Measurements from ENCODE around the gene PRKAR1B.

Gene PRKAR1B

DNA sequence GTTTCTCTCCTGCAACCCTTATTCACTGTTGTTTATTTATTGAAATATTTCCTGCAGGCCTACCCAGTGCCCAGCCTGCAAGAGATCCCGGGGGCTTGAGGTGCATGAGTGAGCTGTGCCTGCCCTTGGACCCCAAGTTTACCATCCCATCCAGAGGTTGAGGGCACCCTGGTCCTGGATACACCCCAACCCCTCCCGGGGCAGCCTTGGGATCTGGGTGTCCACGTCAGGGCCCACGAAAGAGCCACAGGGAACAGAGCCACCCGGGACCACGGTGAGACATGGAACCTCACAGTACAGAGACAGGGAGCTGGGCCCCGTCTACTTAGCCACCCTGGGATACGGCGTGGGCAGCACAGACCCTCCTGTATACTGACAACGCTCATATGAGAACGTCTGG, 178.7 kb downstream of the PRKAR1B start:
- no peak for DNase-seq (ENCODE audit: low read depth in 4 of 4, low spot score in 1 of 4)

DNA sequence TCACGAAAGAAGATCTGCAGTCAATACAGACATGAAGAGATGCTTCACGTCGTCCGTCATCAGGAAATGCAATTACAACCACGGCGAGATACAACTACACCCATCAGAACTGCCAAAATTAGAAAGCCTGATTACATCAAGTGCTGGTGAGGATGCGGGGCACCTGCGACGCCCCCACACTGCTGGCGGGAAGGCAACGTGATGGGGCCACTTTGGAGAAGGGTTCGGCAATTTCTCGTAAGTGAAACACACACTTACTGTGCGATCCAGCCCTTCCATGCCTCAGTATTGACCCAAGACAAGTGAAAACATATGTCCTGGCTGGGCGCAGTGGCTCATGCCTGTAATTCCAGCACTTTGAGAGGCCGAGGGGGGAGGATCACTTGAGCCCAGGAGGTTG, 181.6 kb downstream of the PRKAR1B start:
- no peak for DNase-seq (ENCODE audit: low read depth in 4 of 4, low spot score in 1 of 4)

DNA sequence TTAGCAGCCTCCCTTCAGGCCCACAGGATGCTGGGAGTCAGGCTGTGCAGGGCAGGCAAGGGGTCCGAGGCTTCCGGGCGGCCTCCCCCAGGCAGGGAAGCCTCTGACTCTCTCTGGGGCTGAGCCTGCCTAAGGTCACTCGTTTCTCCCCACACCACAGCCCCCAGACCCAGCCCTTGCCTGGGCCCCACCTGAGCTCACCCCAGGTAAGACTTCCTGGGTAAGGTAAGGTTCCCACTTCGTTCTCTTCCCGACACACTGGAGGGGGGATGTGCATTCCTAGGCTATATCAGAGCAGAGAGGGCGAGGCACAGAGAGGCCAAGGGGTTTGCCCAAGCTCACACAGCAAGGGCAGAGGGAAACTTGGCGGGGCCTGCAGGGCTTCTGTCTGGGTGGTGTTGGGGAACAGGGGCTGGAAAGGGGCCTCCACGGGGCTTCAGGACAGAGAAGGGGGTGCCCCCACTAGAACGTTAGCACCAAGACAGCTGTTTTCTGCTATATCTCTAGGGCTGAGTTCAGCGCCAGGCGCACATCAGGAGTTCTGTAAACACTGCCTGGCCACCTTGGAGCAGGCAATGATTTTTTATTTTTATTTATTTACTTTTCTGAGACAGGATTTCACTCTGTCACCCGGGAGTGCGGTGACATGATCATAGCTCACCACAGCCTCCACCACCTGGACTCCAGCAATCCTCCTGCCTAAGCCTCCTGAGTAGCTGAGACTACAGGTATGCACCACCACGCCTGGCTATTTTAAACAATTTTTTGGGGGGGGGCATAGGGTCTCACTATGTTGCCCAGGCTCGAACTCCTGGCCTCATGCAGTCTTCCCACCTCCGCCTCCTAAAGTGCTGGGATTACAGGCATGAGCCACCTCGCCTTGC, 182.5 kb downstream of the PRKAR1B start:
- DNase-seq (ENCODE audit: low read depth in 4 of 4, low spot score in 1 of 4) = no peak

DNA sequence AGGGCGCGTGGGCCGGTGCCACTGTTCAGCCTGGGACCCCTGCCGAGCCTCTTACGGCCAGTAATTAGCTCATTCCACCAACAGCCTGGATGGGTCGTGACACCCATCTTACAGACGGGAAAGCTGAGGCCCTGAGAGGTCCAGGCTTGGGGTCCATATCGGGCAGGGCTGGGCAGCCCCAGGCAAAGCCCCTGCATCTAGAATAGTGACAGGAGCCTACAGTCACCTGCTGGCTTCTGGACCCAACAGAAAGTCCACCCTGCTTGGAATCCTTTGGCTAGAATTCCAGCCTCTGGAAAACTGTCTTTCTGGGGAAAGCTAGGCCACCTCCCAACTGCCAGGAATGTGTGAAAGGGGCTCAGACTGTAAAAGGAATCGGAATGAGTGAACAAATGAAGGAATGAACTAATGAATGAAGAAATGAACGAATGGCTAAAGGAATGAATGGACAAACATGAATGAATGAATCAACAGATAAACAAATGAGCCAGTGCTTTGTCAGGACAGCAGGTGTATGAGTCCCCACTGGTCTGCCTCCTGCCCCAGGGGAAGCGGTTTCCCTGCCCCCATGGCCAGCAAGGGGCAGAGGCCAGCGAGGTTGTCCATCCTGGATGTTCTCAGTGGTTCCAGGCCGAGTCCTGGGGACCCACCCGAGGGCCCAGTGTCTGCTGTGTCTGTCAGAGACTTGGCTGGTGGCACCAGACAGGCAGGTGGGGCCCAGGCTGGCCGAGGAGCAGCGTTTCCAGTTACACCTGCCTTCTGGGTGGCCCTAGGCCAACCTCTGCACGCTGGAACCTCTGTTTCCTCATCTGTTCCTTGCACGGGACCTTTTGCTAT, 183.4 kb downstream of the PRKAR1B start:
- DNase-seq (ENCODE audit: low read depth in 4 of 4, low spot score in 1 of 4) = no peak

DNA sequence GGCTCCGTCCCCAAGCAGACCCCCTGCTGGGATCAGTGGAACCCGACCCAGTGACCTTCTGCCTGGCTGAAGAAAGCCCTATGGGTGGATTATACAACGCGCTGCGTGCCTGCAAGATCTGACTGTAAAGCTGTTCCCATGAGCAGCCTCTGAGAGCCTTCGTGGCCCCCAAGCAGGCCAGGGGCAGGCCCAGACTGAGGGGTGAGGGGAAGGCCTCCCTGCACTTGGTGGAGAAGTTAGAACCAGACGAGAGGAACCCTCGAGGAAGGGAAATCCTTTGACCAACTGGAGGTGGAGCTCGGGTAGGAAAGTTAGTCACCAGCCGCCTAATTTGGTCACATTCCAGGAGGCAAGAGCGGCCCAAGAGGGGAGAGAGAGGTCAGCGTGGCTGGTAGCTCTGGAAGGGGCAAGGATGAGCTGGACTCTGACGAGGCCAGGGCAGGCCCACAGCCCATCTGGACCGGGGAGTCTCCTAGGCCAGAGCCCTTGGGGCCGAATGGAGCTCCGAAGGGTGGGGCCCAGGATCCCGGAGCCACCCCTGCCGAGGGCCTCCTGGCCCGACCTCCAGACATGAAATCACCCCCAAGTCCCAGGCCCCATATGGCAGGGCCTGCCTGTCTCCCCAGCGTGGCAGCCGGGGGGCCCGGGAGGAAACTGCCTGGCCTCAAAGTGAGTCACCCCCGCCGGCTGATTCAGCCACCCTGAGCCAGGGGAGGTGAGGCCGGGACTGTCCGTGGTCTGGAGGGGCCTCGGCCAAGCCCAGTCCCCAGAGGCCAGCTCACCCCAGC, 184.2 kb downstream of the PRKAR1B start:
- DNase-seq (ENCODE audit: low read depth in 4 of 4, low spot score in 1 of 4) = no peak

DNA sequence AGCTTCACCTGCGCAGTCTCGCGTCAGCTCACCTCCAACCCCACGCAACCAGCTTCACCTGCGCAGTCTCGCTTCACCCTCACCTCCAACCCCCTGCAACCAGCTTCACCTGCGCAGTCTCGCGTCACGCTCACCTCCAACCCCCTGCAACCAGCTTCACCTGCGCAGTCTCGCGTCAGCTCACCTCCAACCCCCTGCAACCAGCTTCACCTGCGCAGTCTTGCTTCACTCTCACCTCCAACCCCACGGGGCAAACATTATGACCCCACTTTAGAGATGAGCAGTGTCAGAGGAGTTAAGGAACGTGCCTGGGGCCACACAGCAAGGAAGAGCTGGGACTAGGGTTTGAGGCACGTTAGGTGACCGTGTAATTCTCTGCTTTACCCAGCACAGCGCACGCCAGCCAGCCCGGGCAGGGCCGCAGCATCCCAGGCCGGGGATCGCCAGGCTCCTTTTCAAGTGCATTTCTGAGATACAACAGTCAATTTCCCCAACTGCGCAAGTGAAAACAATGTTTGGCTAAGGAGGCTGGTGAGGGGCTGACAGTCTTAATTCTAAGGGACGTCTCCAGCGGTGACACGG, 184.9 kb downstream of the PRKAR1B start:
- DNase-seq (ENCODE audit: low read depth in 4 of 4, low spot score in 1 of 4) = no peak

DNA sequence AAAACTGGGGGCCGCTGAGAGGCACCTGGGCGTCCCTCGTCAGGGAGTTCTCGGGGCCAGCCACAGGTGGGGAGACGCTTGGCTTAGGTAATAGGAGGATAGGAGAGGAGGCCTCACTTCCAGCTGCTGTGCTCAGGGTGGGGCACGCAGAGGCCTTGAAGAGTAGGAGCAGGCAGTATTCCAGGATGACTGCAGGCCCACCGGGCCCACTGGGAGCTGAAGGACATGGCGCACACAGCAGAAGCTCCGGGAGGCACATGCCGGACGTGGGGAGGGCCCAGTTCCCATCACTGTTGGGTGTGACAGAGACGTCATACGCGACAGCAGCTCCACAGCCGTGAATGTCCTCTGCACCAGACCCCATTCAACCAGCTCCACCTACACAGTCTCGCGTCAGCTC, 185.4 kb downstream of the PRKAR1B start:
- DNase-seq (ENCODE audit: low read depth in 4 of 4, low spot score in 1 of 4) = no peak

DNA sequence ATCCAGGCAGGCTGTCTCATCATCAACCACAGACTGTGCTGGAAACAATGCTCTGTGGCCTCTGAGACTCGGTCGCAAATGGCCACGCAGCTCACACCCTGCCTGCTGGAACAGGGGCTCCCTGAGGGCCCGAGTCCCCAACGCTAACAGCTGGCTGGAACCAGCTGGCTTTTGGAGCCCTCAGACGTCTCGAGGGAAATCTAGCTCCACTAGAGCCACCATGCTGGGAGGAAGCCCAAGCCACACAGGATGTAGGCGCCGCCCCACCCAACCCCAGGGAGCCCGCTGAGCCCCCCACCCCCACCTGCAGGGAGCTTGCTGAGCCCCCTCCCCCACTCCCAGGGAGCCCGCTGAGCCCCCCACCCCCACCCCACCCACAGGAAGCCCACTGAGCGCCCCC, 186.1 kb downstream of the PRKAR1B start:
- DNase-seq (ENCODE audit: low read depth in 4 of 4, low spot score in 1 of 4) = no peak

DNA sequence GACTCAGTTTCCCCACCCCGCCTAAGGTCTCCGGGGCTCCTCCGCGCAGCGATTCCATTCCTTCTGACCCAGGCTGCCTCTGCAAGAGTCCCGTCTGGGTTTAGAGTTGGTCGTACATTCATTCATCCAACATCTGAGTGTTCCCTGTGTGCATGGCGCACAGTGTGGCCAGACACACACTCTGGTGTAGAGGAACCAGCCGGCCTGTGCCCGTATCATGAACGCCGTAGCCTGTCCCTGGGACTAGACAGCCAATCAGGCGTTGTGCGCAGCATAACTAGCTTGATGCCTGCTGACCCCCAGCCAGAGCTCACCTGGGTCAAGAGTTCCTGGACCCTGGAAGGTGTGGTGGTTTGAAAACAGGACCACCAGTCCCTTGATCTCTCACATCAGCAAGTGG, 186.5 kb downstream of the PRKAR1B start:
- no peak for DNase-seq (ENCODE audit: low read depth in 4 of 4, low spot score in 1 of 4)

DNA sequence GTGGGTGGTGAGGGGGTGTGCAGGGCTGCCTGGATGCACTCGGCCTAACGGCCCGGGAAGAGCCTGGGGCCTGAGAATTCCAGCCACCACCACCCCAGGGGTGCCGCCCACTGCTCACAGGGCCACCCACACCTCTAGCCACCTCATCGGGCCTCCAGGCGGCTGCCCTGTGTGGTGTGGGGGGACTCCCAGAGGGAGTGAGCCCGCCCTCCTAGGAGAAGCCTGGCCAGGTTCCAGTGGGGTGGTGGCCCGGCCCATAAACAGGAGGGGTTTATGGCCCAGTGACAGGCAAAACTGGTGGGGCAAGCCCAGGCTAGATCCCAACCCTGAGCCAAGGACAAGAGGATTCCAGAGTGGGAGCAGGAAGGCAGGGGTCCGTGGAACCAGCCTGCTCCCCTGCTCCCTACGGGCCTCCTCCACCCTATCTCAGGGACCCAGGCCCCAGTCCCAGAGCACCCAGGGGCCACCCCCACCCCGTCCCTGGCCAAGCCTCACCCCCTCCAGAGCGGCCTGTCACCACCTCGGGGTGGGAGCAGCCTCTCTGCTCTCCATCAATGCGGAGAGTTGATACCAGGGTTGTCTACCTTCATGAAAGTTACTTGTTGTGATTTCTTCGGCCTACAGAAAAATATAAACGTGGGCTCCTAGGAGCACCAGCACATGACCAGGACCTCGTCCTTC, 187.2 kb downstream of the PRKAR1B start:
- DNase-seq (ENCODE audit: low read depth in 4 of 4, low spot score in 1 of 4) = no peak

DNA sequence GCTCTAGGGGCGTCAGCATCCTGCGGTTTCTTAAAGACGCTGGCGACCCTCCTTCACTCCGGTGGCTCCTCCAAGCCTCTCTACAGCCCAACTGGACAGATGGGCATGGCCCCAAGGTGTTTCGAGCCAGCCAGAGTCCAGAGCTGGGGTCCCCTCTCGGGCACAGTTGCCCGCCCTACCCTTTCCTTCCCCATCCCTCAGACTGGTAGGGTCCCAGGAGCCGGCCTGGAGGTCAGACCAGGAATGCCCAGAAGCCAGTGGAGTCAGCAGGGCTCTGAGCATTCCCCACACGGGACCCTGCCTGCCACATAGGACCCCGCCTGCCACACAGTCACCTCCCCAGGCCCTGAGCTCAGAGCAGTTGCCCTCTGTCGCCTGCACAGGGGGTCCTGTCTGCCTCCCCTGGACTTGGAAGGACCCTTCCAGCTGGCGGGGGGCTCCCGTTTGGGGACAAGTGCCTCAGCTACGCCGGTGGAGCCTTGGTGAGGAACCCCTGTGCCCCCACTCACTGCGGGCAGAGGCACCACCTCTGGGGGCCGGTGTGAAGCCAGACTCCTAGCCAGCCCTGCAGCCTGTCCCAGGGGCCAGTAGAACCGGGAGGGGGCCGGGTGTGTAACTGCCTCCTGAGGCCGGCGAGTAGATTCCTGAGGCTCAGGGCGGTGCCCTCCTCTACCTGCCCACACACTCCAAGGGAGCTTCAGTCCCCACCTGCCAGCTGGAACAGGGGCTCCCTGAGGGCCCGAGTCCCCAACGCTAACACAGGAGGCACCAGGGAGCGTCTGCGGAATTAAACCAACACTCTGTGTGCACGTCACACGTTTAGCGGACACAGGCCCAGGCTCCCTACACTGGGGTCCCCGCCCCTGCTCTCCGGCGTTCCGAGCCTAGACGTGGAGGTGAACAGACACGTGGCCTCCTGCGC, 188.1 kb downstream of the PRKAR1B start:
- DNase-seq (ENCODE audit: low read depth in 4 of 4, low spot score in 1 of 4) = no peak

DNA sequence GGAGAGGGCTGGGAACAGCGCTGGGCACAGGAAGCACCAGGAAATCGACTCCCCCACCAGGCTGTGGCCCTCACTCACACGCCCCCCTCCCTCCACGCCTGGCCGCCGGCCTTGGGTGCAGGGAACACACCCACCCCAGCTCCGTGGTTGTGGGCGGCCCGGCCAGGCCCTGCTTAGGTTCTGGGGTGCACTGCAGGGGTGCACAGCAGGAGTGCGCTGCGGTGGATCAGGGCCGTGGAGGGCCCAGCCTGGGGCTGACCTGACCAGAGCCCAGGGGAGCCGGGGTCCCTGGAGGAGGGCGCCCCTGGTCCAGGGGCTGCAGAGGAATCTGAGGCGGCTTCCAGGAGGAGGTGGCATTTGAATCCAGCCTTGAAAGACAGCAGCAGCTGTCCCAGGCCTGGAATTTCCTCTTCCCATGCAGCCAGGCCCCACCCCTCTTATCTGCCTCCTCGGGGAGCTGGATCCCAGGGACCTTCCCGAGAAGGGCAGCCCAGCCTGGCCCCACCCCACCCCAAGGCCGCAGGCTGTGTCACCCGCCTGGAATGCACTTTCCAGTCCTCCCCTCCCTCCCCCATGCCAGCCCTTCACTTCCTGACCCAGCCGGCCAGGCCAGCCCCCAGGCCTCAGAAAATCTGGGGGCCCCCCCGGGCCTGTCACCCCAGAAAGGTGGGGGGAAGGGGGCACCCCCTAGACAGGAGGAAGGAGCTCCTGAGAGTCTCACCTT, 189.0 kb downstream of the PRKAR1B start:
- no peak for DNase-seq (ENCODE audit: low read depth in 4 of 4, low spot score in 1 of 4)

DNA sequence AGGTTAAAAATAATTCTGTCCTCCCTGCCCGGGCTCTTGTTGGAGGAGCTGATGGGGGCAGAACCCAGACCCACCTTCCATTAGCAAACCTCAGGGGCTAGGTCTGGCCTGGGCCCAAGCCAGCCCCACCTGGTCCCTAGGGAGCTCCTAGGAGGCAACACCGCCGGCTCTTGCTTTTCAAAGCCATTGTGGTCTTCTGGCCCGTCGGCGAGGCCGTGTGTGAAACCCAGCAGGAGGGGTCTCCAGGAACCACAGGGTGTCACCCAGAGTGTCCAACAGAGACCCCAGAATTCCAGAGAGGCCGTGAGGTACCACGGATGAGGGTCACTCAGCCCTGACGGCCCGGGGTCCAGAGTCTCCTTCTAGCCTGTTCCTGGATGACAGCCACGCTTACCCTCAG, 190.8 kb downstream of the PRKAR1B start:
- no peak for DNase-seq (ENCODE audit: low read depth in 4 of 4, low spot score in 1 of 4)

DNA sequence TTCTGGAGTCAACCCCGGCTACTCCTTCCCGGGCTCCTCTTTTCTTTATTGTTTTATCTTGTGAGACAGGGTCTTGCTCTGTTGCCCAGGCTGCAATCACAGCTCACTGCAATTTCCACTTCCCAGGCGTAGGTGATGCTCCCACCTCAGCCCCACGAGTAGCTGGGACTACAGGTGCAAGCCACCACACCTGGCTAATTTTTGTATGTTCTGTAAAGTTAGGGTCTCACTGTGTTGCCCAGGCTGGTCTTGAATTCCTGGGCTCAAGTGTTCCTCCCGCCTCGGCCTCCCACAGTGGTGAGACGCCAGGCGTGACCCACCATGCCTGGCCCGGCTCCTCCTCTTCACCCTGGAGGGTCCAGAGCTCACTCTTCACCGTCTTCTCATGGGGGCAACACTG, 192.1 kb downstream of the PRKAR1B start:
- DNase-seq (ENCODE audit: low read depth in 4 of 4, low spot score in 1 of 4) = no peak

DNA sequence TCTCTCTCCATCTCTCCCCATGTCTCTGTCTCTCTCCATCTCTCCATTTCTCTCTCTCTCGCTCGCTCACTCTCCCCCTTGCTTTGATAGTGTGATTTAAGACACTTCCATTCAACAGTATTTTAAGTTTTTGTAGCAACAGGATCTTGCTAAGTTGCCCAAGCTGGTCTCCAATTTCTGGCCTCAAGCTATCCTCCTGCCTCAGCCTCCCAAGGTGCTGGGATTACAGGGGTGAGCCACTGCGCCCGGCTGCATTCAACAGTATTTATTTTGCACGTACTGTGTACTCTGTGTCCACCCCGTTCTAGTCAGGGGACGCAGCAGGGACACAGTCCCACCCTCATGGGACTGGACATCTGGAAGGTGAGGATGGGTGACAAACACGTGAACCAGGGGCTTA, 193.0 kb downstream of the PRKAR1B start:
- DNase-seq (ENCODE audit: low read depth in 4 of 4, low spot score in 1 of 4) = no peak

DNA sequence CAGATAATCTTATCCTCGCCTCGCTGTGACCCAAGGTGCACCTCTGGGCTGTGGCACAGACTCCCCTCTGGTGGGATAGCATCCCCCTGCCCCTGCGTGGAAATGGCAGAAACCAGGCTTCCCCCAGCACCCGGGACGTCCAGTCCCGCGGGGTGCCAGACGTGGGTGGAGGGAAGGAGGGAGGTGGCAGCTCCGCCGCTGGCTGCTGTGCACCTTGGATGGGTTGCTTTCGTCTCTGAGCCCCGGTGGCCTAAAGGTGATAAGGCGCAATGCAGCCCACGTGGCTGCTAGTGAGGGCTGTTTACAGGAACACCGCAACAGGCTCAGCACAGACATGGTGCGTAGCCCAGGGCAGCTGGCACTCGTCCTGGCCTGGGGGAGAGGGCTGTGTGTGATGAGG, 193.8 kb downstream of the PRKAR1B start:
- DNase-seq (ENCODE audit: low read depth in 4 of 4, low spot score in 1 of 4) = no peak

DNA sequence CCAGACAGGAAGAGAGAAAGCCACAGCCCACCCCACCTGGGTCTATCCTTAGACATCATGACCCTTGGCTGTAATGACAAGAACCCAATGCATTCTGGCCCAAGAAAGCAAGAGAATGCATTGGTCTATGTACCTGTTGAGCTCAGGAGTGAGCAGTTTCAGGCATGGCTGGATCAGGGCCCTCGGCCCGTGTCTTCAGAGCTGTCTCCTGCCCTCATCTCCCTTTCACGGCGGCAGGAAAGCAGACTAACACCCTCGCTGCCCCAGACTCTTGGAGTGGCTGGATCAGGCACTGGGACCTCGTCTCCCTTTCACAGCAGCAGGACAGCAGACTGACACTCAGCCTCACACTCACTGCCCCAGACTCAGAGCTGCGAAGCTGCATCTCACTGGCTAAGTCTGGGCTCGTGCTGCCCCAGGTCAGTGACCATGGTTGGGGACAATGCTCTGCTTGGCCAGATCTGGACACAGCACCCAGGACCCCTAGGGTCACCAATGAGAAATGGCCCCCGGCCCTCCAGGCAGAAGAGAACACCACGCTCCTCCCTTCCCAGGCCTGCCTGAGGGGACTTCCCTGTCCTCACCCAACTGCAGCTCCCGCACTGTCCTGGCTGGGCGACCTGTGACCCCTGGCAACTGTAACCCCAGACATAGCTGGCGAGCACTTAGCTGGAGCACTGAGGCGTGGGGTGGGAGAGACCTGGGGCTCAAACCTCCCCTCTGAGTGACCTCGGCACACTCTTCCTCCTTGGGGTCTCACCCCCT, 194.5 kb downstream of the PRKAR1B start:
- DNase-seq (ENCODE audit: low read depth in 4 of 4, low spot score in 1 of 4) = no peak

DNA sequence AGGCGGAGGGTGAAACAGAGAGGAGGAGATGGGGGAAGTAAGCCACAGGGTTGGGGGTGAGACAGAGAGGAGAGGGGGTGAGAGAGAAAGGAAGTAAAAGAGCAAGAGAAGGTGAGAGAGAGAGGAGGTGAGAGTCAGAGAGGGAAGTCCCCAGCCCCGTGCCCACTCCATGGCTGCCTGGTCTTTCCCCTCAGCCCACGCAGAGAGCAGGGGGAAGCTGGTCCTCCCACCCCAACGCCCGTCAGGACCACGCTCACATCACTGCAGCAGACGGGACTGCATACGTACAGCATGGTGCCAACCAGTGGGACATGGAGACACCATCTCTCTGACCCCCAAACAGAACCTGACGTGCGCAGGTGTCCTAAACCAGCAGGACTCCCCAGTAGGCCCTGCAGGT, 195.3 kb downstream of the PRKAR1B start:
- DNase-seq (ENCODE audit: low read depth in 4 of 4, low spot score in 1 of 4) = no peak
